ENCODE results near the gene RCOR3.
"Not testable (repeated sequence)": the region's sequence is repeated elsewhere in the genome, so short reads cannot be mapped to it uniquely, and the experiment has no call there.

RCOR3 gene

GRCh38 chr1:211260141-211261107 is 1.3 kb downstream of the RCOR3 start:
- peak overlapping the region; percentile 83 for H3K4me3 ChIP-seq (ENCODE audit: low read depth, low read length)

- peak overlapping the region; percentile 8 for H3K4me3 ChIP-seq (ENCODE audit: low read depth, low read length)
These were observed 2.1 kb downstream of the RCOR3 start for GRCh38 chr1:211261229-211261628.

GRCh38 chr1:211263022-211263421 is 3.9 kb downstream of the RCOR3 start:
- not testable (repeated sequence) for H3K4me3 ChIP-seq (ENCODE audit: low read depth, low read length)

GRCh38 chr1:211267204-211267857 is 8.2 kb downstream of the RCOR3 start:
- H3K4me3 ChIP-seq (ENCODE audit: low read depth, low read length), result no peak overlapping the region

- no peak overlapping the region for H3K4me3 ChIP-seq (ENCODE audit: low read depth, low read length)
These were observed 20.2 kb downstream of the RCOR3 start for GRCh38 chr1:211279340-211279739.

- no peak overlapping the region for H3K4me3 ChIP-seq (ENCODE audit: low read depth, low read length)
These were observed 21.7 kb downstream of the RCOR3 start for GRCh38 chr1:211280910-211281309.

GRCh38 chr1:211281320-211282022 is 22.3 kb downstream of the RCOR3 start:
- H3K4me3 ChIP-seq (ENCODE audit: low read depth, low read length), result no peak overlapping the region

- no peak overlapping the region for H3K4me3 ChIP-seq (ENCODE audit: low read depth, low read length)
These were observed 22.8 kb downstream of the RCOR3 start for GRCh38 chr1:211282023-211282373.

GRCh38 chr1:211285196-211285595 is 26.0 kb downstream of the RCOR3 start:
- no peak overlapping the region for H3K4me3 ChIP-seq (ENCODE audit: low read depth, low read length)

GRCh38 chr1:211287218-211287617 is 28.1 kb downstream of the RCOR3 start:
- H3K4me3 ChIP-seq (ENCODE audit: low read depth, low read length), result no peak overlapping the region

- no peak overlapping the region for H3K4me3 ChIP-seq (ENCODE audit: low read depth, low read length)
These were observed 33.2 kb downstream of the RCOR3 start for GRCh38 chr1:211292411-211292810.

- no peak overlapping the region for H3K4me3 ChIP-seq (ENCODE audit: low read depth, low read length)
These were observed 37.2 kb downstream of the RCOR3 start for GRCh38 chr1:211296396-211296795.

- no peak overlapping the region for H3K4me3 ChIP-seq (ENCODE audit: low read depth, low read length)
These were observed 45.9 kb downstream of the RCOR3 start for GRCh38 chr1:211305044-211305443.

- H3K4me3 ChIP-seq (ENCODE audit: low read depth, low read length), result no peak overlapping the region
These were observed 50.5 kb downstream of the RCOR3 start for GRCh38 chr1:211309617-211310016.

GRCh38 chr1:211313392-211313791 is 54.2 kb downstream of the RCOR3 start:
- H3K4me3 ChIP-seq (ENCODE audit: low read depth, low read length), result no peak overlapping the region

- no peak overlapping the region for H3K4me3 ChIP-seq (ENCODE audit: low read depth, low read length)
These were observed 59.6 kb downstream of the RCOR3 start for GRCh38 chr1:211318576-211319280.

GRCh38 chr1:211319892-211320291 is 60.7 kb downstream of the RCOR3 start:
- H3K4me3 ChIP-seq (ENCODE audit: low read depth, low read length), result no peak overlapping the region

- no peak overlapping the region for H3K4me3 ChIP-seq (ENCODE audit: low read depth, low read length)
These were observed 61.8 kb downstream of the RCOR3 start for GRCh38 chr1:211320980-211321379.

- H3K4me3 ChIP-seq (ENCODE audit: low read depth, low read length), result not testable (repeated sequence)
These were observed 62.5 kb downstream of the RCOR3 start for GRCh38 chr1:211321646-211322045.

GRCh38 chr1:211323156-211324063 is 64.2 kb downstream of the RCOR3 start:
- H3K4me3 ChIP-seq (ENCODE audit: low read depth, low read length), result no peak overlapping the region

All from iPS-11a (cell line).